ENCODE measurements around the gene HDAC4. TPM values are rescaled to one million over a fixed set of nuclear protein-coding genes. Genes with fewer than 3 reads are reported as not detected.

HDAC4 gene
- total and polyA plus RNA-seq, 2 of the 4 experiments (the other 2 are of a cell fraction), result 4.1 to 7.2 TPM

DNA sequence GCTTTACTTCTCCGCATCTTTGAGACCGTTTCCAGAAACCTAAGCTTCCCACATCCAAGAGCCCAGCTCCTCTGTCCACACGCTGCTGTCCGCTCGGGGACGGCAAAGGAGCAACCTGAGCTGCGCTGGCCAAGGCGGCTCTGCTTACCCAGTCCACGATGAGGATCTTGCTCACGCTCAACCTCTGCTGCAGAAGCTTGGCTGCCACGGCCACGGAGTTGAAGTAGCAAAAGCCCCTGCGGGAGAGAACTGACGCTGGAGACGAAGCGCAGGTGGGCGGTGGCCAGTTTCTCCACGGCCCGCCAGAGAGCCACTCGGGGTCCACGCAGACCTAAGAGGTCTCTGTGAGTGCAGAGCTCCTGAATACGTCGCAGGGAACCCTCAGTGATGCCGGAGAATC is 316.8 kb downstream of the HDAC4 start:
- POLR2A ChIA-PET (ENCODE audit: unreplicated experiment), result no interaction called here
- Histone ChIP-seq H3K27ac (ENCODE audit: insufficient read depth, low read length) (no peak overlapping the region), H2BK120ac (ENCODE audit: low read depth, low read length) (no peak overlapping the region), H2BK15ac (ENCODE audit: low read depth, low read length) (no peak overlapping the region), H2AK9ac (replicated peaks; ENCODE audit: low read depth, low read length, poor library complexity) (no peak overlapping the region), H4K20me1 (ENCODE audit: insufficient read depth, low read length) (no peaks in the 10 kb centered on the region), H4K5ac (ENCODE audit: low read depth, low read length) (no peak overlapping the region), H3K9ac (ENCODE audit: low read depth, low read length) (no peak overlapping the region), H4K8ac (ENCODE audit: low read depth in 2 of 2, low read length in 2 of 2) (no peak overlapping the region), H4K91ac (ENCODE audit: insufficient read depth, low read depth, low read length) (no peak overlapping the region), H3K36me3 (ENCODE audit: control insufficient read depth, insufficient read depth, low read length) (peaks cover 53% of the 10 kb centered on the region), H3K27me3 (ENCODE audit: control insufficient read depth, insufficient read depth, low read length) (no peaks in the 10 kb centered on the region), H3K9me3 (ENCODE audit: control insufficient read depth, insufficient read depth, low read length) (no peaks in the 10 kb centered on the region), H3K79me1 (ENCODE audit: low read depth in 1 of 2, low read length in 2 of 2) (no peaks in the 10 kb centered on the region), H3K9me1 (ENCODE audit: insufficient read depth, low read length) (peaks cover 4% of the 10 kb centered on the region; the same call in 1 of the 2 replicates), H2BK20ac (ENCODE audit: low read depth, low read length) (no peak overlapping the region), H3K23ac (ENCODE audit: low read depth, low read length) (no peak overlapping the region), H2BK5ac (ENCODE audit: low read depth, low read length, poor library complexity, severe bottlenecking) (no peak overlapping the region), H2AK5ac (ENCODE audit: low read depth, low read length) (no peak overlapping the region), H3K4me2 (ENCODE audit: low read depth, low read length) (no peak overlapping the region), H3K4ac (ENCODE audit: low read depth, low read length) (no peak overlapping the region), H3K56ac (ENCODE audit: extremely low read depth, insufficient read depth, low read length) (no peak overlapping the region), H3K14ac (replicated peaks; ENCODE audit: low read depth, low read length) (no peak overlapping the region), H3K18ac (ENCODE audit: low read depth, low read length) (no peak overlapping the region), H2AFZ (replicated peaks; ENCODE audit: low read length, poor library complexity) (no peak overlapping the region), H3K4me3 (ENCODE audit: insufficient read depth, low read depth, low read length) (no peak overlapping the region), H3K4me1 (ENCODE audit: control insufficient read depth, insufficient read depth, low read length) (no peaks in the 10 kb centered on the region)
- no peak for DNase-seq
- BruUV-seq (replicated peaks), result no TSS peak
- ATAC-seq (ENCODE audit: low read depth), result no peak
- CTCF ChIA-PET, result no interaction called here
- TF ChIP-seq CEBPB (IDR thresholded peaks at IDR 0.05; ENCODE audit: low read depth, low read length), result no peak
- no peak for TF ChIP-seq CHD1 (IDR thresholded peaks at IDR 0.05; ENCODE audit: low read depth, low read length)
- no peak for TF ChIP-seq POLR2A (IDR thresholded peaks at IDR 0.05; ENCODE audit: low read depth, low read length)
- TF ChIP-seq, protein P1, sequence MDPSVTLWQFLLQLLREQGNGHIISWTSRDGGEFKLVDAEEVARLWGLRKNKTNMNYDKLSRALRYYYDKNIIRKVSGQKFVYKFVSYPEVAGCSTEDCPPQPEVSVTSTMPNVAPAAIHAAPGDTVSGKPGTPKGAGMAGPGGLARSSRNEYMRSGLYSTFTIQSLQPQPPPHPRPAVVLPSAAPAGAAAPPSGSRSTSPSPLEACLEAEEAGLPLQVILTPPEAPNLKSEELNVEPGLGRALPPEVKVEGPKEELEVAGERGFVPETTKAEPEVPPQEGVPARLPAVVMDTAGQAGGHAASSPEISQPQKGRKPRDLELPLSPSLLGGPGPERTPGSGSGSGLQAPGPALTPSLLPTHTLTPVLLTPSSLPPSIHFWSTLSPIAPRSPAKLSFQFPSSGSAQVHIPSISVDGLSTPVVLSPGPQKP (IDR thresholded peaks at IDR 0.05; ENCODE audit: borderline replicate concordance, low read depth, low read length), result no peak
- no peak for TF ChIP-seq MAFK (IDR thresholded peaks at IDR 0.05; ENCODE audit: low read depth, low read length)
- no peak for TF ChIP-seq FOS (IDR thresholded peaks at IDR 0.05; ENCODE audit: low read depth, low read length)
- no peak for TF ChIP-seq RFX5 (IDR thresholded peaks at IDR 0.05; ENCODE audit: low read depth, low read length)
- TF ChIP-seq, protein P2, sequence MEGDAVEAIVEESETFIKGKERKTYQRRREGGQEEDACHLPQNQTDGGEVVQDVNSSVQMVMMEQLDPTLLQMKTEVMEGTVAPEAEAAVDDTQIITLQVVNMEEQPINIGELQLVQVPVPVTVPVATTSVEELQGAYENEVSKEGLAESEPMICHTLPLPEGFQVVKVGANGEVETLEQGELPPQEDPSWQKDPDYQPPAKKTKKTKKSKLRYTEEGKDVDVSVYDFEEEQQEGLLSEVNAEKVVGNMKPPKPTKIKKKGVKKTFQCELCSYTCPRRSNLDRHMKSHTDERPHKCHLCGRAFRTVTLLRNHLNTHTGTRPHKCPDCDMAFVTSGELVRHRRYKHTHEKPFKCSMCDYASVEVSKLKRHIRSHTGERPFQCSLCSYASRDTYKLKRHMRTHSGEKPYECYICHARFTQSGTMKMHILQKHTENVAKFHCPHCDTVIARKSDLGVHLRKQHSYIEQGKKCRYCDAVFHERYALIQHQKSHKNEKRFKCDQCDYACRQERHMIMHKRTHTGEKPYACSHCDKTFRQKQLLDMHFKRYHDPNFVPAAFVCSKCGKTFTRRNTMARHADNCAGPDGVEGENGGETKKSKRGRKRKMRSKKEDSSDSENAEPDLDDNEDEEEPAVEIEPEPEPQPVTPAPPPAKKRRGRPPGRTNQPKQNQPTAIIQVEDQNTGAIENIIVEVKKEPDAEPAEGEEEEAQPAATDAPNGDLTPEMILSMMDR (conservative IDR thresholded peaks at IDR 0.05; ENCODE audit: low read depth, low read length), result no peak
- no peak for TF ChIP-seq MXI1 (IDR thresholded peaks at IDR 0.05; ENCODE audit: borderline replicate concordance, low read depth, low read length)
- TF ChIP-seq RAD21 (IDR thresholded peaks at IDR 0.05; ENCODE audit: low read length), result no peak
- no peak for TF ChIP-seq SMC3 (IDR thresholded peaks at IDR 0.05; ENCODE audit: low read depth, low read length)
- TF ChIP-seq RCOR1 (IDR thresholded peaks at IDR 0.05; ENCODE audit: insufficient replicate concordance, low read length), result no peak
- in situ Hi-C loops (cut with MboI; ENCODE audit: low sequenced_read_pairs), result no loop called here
- intact Hi-C loops (cut with micrococcal nuclease), result no loop called here
- 95% methylated on average over 10 of the region's 24 CpGs; no CpG with 5 or more reads in 1 of the 2 experiments for WGBS, 2 experiments (ENCODE audit: extremely low coverage in 2 of 2, insufficient read length in 1 of 2)
- dilution Hi-C loops (cut with HindIII; ENCODE audit: low sequenced_read_pairs, unreplicated experiment), result no loop called here

Measured in IMR-90 (cell line).